HG02938 (cell line): ENCODE measurements around the gene VWDE.
"Not testable (repeated sequence)": the region's sequence is repeated elsewhere in the genome, so short reads cannot be mapped to it uniquely, and the experiment has no call there.

ENCODE experiments used
- ATAC-seq: cut with Tn5 transposase; IDR thresholded peaks from one replicate; pipeline ENCODE4 v1.9.1; 2021; ENCODE audit warnings: mild to moderate bottlenecking, moderate library complexity; ENCODE audit not compliant: unreplicated experiment

VWDE gene

GRCh38 chr7:12402365-12402725 is 1.3 kb downstream of the VWDE start:
- no peak for ATAC-seq

GRCh38 chr7:12401538-12402364 is 1.9 kb downstream of the VWDE start:
- ATAC-seq = no peak

DNA sequence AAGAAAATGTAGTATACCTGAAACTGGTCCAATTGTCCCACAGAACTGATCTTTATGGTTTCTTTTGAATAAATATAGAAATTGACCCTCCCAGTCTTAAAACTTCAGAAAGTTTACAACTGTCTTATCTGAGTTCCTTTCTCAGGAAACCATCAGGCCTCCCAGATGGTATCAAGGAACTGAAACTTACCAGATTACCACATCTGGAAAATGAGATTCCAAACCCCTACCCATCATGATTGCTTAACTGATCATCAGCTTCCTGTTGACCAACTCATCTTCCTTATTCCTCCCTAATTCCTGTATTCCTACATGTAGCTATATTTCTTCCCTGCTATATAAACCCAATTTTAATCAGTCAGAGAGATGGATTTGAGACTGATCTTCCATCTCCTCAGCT is 5.5 kb downstream of the VWDE start:
- ATAC-seq = no peak

- no peak for ATAC-seq
Observed at GRCh38 chr7:12397671-12398070, 6.0 kb downstream of the VWDE start.

DNA sequence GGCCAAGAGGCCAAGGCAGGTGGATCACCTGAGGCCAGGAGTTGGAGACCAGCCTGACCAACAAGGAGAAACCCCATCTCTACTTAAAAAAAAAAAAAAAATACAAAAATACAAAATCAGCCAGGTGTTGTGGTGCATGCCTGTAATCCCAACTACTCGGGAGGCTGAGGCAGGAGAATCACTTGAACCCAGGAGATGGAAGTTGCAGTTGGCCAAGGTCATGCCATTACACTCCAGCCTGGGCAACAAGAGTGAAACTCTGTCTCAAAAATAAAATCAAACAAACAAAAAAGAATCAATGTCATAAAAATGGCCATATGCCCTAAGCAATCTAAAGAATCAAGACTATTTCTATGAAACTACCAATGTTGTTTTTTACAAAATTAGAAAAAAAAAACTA is 7.0 kb downstream of the VWDE start:
- not testable (repeated sequence) for ATAC-seq

GRCh38 chr7:12391922-12392615 is 11.6 kb downstream of the VWDE start:
- no peak for ATAC-seq

DNA sequence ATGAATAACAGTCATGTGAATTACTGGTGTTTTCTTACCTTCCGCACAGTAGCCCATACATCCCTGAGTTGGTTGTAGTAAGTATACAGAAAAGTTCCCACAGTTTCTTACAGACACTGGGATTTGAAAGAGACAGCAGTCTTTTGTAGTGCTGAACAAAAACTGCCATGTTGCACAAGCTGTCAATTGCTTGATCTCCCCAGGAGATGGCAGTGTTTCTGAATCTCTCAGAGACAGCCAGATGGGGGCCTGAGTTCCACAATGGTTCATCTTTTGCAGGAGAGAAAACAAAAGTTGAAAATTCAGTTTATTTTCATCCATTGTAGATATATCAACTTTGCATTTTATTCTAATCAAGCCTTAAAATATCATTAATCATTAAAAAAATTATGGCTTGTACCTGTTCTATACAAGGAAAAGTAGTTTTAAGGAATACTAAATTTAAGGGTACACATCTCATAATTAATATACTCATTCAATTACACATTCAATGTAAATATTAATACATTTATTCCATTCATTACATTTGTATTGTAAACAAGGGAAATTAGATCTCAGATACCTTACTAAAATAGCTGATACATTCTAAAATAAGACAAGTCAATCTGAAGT is 14.5 kb downstream of the VWDE start:
- peak; percentile 98 for ATAC-seq

GRCh38 chr7:12386313-12386740 is 17.3 kb downstream of the VWDE start:
- no peak for ATAC-seq

GRCh38 chr7:12385364-12385786 is 18.3 kb downstream of the VWDE start:
- no peak for ATAC-seq

- no peak for ATAC-seq
Observed at GRCh38 chr7:12383377-12383776, 20.3 kb downstream of the VWDE start.

GRCh38 chr7:12378389-12378788 is 25.3 kb downstream of the VWDE start:
- no peak for ATAC-seq

DNA sequence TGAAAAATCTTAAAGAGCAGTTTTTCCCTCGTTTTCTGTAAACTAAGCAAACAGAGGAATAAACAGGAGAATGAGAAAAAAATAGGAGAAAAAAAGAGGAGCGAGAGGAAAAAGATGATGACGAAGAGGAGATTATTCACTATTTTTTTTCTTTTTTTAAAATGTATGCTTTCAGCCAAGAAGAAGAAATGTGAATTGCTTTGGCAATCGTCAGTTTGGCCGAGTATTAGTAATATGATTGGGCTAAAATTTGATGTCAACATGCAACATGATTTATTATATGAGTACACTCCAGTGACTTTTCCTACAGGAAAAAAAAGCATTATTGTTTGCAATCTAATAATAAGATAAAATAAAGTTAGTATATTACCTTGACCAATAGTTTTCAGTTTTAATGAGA is 26.3 kb downstream of the VWDE start:
- ATAC-seq = no peak

- ATAC-seq = no peak
Observed at GRCh38 chr7:12373580-12374263, 29.9 kb downstream of the VWDE start.

DNA sequence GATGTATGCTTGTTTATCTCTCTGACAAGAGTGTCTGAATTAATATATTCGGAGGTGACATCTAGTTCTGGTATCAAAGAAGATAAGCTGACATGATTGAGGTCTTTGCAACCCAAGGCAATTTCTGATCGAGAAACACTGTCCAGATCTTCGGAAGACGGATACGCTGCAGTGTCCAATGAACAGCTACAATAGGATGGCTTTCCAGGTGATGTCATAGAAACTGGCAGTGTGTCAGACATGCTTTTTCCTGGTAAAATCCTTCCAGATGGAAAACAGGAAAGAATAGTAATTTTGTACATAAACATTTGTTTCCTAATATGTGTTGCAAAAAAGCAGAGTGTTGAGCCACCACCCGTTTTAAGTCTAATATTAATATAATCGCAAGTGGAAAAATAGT is 33.4 kb downstream of the VWDE start:
- no peak for ATAC-seq

- no peak for ATAC-seq
Observed at GRCh38 chr7:12369756-12370155, 33.9 kb downstream of the VWDE start.

GRCh38 chr7:12369072-12369471 is 34.6 kb downstream of the VWDE start:
- ATAC-seq = no peak

GRCh38 chr7:12360948-12361347 is 42.7 kb downstream of the VWDE start:
- no peak for ATAC-seq

GRCh38 chr7:12358694-12359093 is 45.0 kb downstream of the VWDE start:
- ATAC-seq = no peak

DNA sequence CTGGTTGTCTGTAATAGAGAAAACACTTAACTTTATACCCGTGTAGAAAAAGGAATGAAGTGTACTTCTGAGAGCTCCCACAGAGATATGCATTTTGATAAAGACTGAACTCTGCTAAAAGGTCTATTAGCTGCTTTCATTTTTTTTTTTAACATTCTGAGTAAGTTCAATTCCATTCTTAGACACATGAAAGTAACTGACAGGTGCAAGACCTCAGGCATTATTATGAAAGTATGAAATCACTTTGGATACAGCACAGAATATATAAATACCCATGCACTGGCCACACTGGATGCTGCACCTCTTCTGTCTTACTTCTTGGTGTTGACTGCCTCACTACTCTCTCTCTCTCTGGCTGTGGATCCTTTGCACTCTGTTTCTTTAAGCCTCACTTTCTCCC is 46.2 kb downstream of the VWDE start:
- ATAC-seq = peak; percentile 77

DNA sequence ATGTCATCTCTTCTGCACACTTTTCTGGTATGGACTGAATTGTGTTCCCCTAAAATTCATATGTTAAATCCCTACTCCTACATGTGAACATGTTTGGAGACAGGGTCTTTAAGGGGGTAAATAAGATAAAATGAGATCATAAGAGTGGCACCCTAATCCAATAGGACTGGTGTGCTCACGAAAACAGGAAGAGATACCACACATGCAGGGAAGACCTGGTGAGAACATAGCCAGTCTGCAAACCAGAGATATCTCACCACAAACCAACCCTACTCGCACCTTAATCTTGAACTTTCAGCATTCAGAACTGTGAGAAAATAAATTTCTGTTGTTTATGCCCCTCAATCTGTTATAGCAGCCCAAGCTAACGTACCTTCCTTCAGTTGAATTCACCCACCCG is 51.8 kb downstream of the VWDE start:
- ATAC-seq = no peak

- no peak for ATAC-seq
Observed at GRCh38 chr7:12350971-12351370, 52.7 kb downstream of the VWDE start.
